HG03095 (cell line): Measurements from ENCODE around the gene ADAMTS19.

Experiments
- ATAC-seq: cut with Tn5 transposase; IDR thresholded peaks from one replicate; pipeline ENCODE4 v1.9.1; 2021; ENCODE audit warnings: moderate library complexity; ENCODE audit not compliant: unreplicated experiment

ADAMTS19 gene

DNA sequence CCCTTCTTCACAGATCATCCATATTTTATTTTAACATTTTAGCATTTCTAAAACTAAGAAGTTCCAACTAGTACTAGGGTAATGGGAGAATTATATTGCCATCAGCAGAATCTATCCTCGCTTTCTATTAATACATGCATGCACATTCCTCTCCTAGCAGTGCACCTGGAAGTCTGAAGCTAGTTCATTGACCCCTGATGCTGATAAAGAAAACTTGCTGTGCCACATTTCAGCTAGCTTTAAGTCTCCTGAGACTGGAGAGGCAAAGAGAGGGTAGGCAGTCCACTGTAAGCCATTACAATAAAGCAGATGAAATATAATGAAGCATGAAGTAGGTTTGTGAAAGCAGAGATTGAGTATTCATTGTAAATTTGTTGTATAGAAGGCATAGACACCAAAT, 303.6 kb downstream of the ADAMTS19 start:
- ATAC-seq, result no peak

DNA sequence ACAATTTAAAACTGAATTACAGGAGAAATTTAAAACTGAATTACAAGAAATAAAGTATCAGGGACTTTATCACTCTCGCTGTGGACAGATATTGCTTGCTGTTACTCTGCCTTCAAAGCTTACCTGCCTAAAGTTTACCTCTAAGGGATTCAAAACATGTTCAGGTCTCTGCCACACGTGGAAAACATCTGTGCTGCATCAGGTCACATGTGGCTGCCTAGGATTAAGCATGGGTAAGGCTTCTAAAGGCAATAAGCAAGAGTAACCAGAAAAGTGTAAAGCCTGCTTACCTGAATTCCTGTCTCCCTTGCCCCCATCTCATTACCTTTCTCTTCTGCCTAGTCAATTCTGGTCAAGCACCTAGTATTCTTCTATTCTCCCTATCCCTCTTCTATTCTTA, 306.7 kb downstream of the ADAMTS19 start:
- no peak for ATAC-seq

DNA sequence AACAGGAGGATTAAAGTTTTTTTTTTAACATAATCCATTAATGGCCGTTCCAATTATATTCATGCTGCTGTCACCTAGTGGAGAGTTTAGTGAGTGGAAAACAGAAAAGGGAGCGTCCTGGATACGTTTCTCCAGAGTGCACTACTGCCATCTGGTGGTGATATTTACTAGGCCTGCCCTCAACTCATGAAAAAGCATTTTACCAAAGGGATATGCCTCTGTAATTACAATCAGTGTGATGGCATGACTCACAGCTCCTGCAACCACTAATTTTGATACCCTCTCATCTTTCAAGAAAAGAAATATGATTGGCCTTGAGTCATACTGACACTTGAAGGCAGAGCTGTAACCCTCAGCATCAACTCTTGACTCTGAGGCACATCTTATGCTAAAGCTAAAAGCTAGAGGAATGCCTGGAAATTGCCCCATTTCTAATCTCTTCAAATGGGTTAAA, 307.9 kb downstream of the ADAMTS19 start:
- ATAC-seq, result peak; percentile 93

DNA sequence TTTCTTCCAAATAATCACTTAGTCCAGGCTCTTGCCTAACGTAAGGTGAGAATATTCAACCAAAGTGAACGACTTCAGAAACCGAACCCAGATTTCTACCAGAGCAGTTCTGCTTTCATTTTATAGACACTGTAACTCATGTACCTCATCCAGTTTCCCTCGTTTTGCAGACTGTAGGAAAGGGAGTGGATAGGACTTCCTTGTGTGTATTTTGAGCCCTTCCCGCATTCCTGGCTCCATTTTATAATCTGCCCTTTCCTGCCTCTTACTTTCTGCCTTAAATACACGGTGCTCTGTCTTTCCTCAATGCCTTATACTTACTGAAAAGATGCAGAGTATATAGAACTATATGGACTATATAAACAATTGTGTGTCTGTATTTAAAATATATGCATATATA, 308.6 kb downstream of the ADAMTS19 start:
- no peak for ATAC-seq

DNA sequence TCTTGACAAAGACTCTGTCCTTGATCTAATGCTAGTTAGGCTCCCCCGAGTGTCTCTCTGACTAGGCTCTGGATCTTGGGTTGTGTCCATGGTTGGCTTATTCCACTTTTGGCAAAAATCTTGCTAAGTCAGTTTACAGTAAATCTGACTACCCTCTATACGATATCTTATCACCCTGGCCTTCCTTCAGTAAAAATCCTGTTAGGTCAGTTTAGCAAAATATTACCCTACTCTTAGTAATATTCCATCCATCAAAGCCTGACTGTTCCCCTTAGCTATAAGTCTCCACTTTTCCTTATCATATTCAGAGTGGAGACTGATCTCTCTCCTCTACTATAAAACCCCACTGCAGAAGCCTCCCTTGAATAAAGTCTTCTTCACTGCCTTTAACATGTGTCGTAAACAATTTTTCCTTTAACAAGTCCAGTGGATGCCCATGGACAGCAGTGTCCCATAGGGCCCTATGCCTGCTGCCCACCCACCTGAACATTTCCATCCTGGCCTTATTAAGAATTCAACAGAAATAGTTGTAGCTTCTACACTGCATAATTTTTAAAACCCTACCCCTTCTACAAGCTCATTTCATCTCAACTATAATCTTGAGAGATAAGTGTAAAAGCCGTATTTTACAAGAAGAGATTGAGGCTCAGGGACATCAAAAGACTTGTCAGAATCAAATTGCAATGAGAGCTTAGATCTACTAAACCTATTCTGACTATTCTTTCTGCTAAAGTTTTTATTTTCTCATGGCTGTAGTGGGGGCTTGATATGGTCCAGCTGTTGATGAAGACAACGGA, 310.1 kb downstream of the ADAMTS19 start:
- no peak for ATAC-seq

DNA sequence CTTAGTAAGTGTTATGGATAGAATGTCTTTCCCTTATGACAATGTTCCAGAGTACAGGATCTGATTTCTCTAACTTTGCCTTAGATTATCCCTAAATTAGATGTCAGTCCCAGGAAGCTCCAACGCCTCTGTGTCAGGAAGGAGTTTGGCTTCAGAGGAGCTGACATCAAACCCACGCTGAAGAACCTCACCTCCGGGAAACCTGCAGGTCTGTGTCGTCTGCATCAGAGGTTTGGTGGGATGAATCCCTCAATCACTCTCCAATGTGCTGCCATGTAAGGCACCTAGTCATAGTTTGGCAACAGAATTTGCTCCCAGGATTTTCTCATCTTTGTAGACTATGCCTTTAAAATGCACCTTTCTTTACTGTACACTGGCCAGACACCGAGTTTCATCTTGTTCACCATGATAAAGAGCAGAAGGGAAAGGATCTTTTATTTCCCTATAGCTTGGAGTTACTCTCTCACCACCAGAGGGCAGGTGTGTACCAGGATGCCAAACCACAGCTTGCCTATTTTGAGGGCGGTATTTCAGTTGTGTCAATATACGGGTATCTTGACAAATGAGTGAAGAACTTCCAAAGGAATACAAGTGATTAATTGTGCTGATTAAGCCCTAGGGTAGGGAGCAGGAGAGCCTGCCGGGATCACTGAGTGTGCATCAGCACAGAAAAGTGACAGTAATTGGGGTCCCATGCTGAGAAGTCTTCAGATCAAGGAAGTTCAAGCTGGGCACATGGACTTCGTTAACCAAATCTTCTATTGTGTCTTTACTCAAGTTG, 311.1 kb downstream of the ADAMTS19 start:
- ATAC-seq, result peak; percentile 52

DNA sequence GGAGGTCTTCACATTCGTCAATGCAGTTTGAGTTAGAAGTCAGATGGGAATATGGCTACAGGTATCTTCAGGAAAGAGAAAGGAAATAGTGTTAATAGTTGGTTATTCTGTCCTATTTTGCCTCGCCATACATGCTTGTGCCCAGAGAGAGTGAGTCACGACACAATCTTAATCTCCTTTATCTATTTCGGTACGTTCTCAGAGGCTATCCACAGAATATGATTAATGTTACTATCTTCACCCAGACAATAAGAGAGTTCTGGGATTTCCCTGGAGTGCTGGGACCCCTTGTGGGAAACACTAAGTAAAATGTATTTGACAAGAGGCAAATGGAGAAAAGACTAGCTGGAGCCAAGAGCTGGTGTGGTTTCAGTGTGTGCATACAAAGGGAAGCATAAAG, 313.3 kb downstream of the ADAMTS19 start:
- no peak for ATAC-seq

DNA sequence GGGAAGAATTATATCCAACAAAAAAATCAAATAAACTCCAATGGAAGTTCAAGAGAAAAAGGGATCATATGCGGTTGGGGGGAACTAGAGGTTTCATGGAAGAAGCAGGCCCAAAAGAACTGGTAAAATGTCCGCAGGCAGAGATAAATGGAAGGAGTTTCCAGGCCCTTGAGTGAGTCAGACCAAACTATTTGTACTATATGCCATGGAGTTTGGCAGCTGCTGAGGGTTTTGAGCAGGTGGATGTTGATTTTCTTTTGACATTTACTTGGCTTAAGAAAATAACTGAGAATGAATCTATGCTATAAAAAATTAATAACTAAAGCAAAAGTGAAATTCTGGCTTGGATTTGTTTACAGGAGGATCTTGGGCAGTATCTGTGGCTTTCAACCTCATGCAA, 321.5 kb downstream of the ADAMTS19 start:
- ATAC-seq, result no peak
